ENCODE results near the gene SLC16A2. TPM values are rescaled to one million over a fixed set of nuclear protein-coding genes. Genes with fewer than 3 reads are reported as not detected.

Gene SLC16A2
- total RNA-seq, 1 experiment from 2014 or later, result 55.2 TPM

GRCh38 chrX:74505437-74505836 lies 84.1 kb downstream of the SLC16A2 start (continued):
- TF ChIP-seq ZNF281 (CRISPR knock-in tag; IDR thresholded peaks at IDR 0.05) (no peak), CTCF (IDR thresholded peaks at IDR 0.05) (no peak)

DNA sequence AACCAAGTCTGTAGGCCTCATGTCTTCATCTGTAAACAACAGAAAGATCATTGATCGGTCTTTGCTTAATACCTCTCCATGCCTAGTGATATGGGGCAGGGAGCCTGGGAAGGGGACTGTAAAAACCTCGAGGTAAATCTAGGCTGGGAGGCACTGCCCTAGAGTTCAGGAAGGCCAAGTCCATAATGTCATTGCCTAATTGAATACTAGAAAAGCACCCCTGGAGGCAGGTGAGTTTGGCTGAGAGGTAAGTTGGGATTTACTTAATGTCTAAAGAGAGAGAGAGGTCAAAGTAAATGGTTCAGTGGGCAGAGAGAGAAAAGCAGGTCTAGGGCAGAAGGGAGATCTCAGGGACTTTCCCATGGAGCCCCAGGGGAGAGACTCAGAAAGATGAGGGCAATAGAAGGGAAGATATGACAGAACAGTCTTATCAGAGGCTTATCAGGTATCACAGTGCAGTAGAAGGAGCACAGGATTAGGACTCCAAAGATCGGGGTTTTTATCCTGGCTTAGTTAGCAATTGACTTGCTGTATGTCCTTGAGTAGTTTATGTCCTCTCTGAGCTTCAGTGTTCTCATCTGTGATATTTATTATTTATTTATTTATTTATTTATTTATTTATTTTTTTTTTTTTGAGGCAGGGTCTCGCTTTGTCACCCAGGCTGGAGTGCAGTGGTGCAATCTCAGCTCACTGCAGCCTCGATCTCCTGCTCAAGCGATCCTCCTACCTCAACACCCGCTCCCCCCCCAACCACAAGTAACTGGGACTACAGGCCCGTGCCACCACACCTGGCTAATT lies 85.2 kb downstream of the SLC16A2 start:
- H3K36me3 Mint-ChIP-seq, result no peaks in the 10 kb centered on the region
- TF ChIP-seq, protein P1, sequence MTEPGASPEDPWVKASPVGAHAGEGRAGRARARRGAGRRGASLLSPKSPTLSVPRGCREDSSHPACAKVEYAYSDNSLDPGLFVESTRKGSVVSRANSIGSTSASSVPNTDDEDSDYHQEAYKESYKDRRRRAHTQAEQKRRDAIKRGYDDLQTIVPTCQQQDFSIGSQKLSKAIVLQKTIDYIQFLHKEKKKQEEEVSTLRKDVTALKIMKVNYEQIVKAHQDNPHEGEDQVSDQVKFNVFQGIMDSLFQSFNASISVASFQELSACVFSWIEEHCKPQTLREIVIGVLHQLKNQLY (CRISPR knock-in tag; IDR thresholded peaks at IDR 0.05), result no peak
- TF ChIP-seq SMAD4 (CRISPR knock-in tag; IDR thresholded peaks at IDR 0.05) (no peak), SOX15 (CRISPR knock-in tag; IDR thresholded peaks at IDR 0.05) (no peak), ELF4 (CRISPR knock-in tag; IDR thresholded peaks at IDR 0.05; ENCODE audit: low read depth) (no peak), SP1 (CRISPR knock-in tag; conservative IDR thresholded peaks at IDR 0.05) (no peak)
- TF ChIP-seq, protein P2, sequence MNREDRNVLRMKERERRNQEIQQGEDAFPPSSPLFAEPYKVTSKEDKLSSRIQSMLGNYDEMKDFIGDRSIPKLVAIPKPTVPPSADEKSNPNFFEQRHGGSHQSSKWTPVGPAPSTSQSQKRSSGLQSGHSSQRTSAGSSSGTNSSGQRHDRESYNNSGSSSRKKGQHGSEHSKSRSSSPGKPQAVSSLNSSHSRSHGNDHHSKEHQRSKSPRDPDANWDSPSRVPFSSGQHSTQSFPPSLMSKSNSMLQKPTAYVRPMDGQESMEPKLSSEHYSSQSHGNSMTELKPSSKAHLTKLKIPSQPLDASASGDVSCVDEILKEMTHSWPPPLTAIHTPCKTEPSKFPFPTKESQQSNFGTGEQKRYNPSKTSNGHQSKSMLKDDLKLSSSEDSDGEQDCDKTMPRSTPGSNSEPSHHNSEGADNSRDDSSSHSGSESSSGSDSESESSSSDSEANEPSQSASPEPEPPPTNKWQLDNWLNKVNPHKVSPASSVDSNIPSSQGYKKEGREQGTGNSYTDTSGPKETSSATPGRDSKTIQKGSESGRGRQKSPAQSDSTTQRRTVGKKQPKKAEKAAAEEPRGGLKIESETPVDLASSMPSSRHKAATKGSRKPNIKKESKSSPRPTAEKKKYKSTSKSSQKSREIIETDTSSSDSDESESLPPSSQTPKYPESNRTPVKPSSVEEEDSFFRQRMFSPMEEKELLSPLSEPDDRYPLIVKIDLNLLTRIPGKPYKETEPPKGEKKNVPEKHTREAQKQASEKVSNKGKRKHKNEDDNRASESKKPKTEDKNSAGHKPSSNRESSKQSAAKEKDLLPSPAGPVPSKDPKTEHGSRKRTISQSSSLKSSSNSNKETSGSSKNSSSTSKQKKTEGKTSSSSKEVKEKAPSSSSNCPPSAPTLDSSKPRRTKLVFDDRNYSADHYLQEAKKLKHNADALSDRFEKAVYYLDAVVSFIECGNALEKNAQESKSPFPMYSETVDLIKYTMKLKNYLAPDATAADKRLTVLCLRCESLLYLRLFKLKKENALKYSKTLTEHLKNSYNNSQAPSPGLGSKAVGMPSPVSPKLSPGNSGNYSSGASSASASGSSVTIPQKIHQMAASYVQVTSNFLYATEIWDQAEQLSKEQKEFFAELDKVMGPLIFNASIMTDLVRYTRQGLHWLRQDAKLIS (CRISPR knock-in tag; IDR thresholded peaks at IDR 0.05; ENCODE audit: borderline replicate concordance), result no peak
- TF ChIP-seq, protein P3, sequence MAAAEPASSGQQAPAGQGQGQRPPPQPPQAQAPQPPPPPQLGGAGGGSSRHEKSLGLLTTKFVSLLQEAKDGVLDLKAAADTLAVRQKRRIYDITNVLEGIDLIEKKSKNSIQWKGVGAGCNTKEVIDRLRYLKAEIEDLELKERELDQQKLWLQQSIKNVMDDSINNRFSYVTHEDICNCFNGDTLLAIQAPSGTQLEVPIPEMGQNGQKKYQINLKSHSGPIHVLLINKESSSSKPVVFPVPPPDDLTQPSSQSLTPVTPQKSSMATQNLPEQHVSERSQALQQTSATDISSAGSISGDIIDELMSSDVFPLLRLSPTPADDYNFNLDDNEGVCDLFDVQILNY (CRISPR knock-in tag; IDR thresholded peaks at IDR 0.05), result no peak
- CTCF ChIA-PET, result interaction anchor here (3.0 kb wide), 1 partner anchor 13 kb away, joined by 16 read pairs; no protein-coding TSS in a partner anchor
- ATAC-seq (no peak), DNase-seq (ENCODE audit: low spot score) (no peak)
- POLR2A ChIA-PET, result no interaction called here
- H3K4me1 Mint-ChIP-seq, result peaks cover 3% of the 10 kb centered on the region
- H3K27ac Mint-ChIP-seq, result no peak overlapping the region
- H3K4me3 Mint-ChIP-seq, result no peak overlapping the region
- no peaks in the 10 kb centered on the region for H3K9me3 Mint-ChIP-seq
- no peaks in the 10 kb centered on the region for H3K27me3 Mint-ChIP-seq (ENCODE audit: low read depth)

DNA sequence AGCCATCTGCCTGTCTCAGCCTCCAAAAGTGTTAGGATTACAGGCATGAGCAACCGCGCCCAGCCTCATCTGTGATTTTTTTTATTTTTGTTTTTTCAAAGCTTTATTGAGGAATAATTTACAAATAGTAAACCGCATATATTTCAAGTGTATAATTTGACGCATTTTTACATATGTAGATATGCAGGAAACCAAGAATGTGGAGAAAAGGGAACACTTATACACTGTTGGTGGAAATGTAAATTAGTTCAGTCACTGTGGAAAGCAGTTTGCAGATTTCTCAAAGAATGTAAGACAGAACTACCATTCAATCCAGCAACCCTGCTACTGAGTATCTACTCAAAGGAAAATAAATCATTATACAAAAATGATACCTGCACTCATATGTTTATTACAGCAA lies 85.9 kb downstream of the SLC16A2 start:
- ATAC-seq, result no peak
- no peaks in the 10 kb centered on the region for H3K9me3 Mint-ChIP-seq
- peaks cover 3% of the 10 kb centered on the region for H3K4me1 Mint-ChIP-seq
- H3K4me3 Mint-ChIP-seq, result no peak overlapping the region
- H3K27ac Mint-ChIP-seq, result no peak overlapping the region
- H3K36me3 Mint-ChIP-seq, result no peaks in the 10 kb centered on the region
- ChIA-PET POLR2A (no interaction called here), CTCF (interaction anchor here (3.0 kb wide), 1 partner anchor 14 kb away, joined by 16 read pairs; no protein-coding TSS in a partner anchor)
- H3K27me3 Mint-ChIP-seq (ENCODE audit: low read depth), result no peaks in the 10 kb centered on the region; the same call in 1 of the 2 replicates
- no peak for DNase-seq (ENCODE audit: low spot score)
- no peak for TF ChIP-seq ETV6 (CRISPR knock-in tag; IDR thresholded peaks at IDR 0.05)
- TF ChIP-seq, protein P4, sequence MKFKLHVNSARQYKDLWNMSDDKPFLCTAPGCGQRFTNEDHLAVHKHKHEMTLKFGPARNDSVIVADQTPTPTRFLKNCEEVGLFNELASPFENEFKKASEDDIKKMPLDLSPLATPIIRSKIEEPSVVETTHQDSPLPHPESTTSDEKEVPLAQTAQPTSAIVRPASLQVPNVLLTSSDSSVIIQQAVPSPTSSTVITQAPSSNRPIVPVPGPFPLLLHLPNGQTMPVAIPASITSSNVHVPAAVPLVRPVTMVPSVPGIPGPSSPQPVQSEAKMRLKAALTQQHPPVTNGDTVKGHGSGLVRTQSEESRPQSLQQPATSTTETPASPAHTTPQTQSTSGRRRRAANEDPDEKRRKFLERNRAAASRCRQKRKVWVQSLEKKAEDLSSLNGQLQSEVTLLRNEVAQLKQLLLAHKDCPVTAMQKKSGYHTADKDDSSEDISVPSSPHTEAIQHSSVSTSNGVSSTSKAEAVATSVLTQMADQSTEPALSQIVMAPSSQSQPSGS (CRISPR knock-in tag; IDR thresholded peaks at IDR 0.05; ENCODE audit: borderline replicate concordance, low read depth), result no peak
- no peak for TF ChIP-seq ZBTB21 (CRISPR knock-in tag; IDR thresholded peaks at IDR 0.05; ENCODE audit: borderline replicate concordance)
- TF ChIP-seq GRHL2 (CRISPR knock-in tag; IDR thresholded peaks at IDR 0.05; ENCODE audit: insufficient replicate concordance, severe bottlenecking), result no peak
- TF ChIP-seq ZNF532 (CRISPR knock-in tag; IDR thresholded peaks at IDR 0.05; ENCODE audit: borderline replicate concordance), result no peak
- no peak for TF ChIP-seq ZNF263 (CRISPR knock-in tag; IDR thresholded peaks at IDR 0.05; ENCODE audit: low read depth)
